ENCODE results near the gene CEP162. TPM values are rescaled to one million over a fixed set of nuclear protein-coding genes. Genes with fewer than 3 reads are reported as not detected.
"Not testable (repeated sequence)": the region's sequence is repeated elsewhere in the genome, so short reads cannot be mapped to it uniquely, and the experiment has no call there.

The CEP162 gene
- total RNA-seq, 1 donor from 2014 or later: 11.0 TPM

- Histone ChIP-seq H3K4me1 (no peaks in the 10 kb centered on the region), H3K27ac (no peak overlapping the region), H3K27me3 (no peaks in the 10 kb centered on the region), H3K9me3 (no peaks in the 10 kb centered on the region), H3K4me3 (no peak overlapping the region), H3K36me3 (no peaks in the 10 kb centered on the region)
- DNase-seq (no peak), ATAC-seq (no peak)
- TF ChIP-seq CTCF (IDR thresholded peaks at IDR 0.05): no peak
- intact Hi-C loops (cut with DNase I): no loop called here
Measured at GRCh38 chr6:84249724-84250123, 22.3 kb upstream of the CEP162 start.

- H3K27me3 ChIP-seq; H3K27ac ChIP-seq; intact Hi-C loops (cut with DNase I); H3K4me1 ChIP-seq; H3K9me3 ChIP-seq; H3K36me3 ChIP-seq; DNase-seq; H3K4me3 ChIP-seq; ATAC-seq: not testable (repeated sequence)
Measured at GRCh38 chr6:84244416-84245081, 17.1 kb upstream of the CEP162 start.

GRCh38 chr6:84243240-84243639 lies 15.8 kb upstream of the CEP162 start:
- ATAC-seq (no peak), DNase-seq (no peak)
- no peak overlapping the region for H3K4me3 ChIP-seq
- no peaks in the 10 kb centered on the region for H3K4me1 ChIP-seq
- no peak for TF ChIP-seq CTCF (IDR thresholded peaks at IDR 0.05)
- peaks cover under 1% of the 10 kb centered on the region for H3K27me3 ChIP-seq
- intact Hi-C loops (cut with DNase I): no loop called here
- H3K27ac ChIP-seq: no peak overlapping the region
- no peaks in the 10 kb centered on the region for H3K36me3 ChIP-seq
- H3K9me3 ChIP-seq: no peaks in the 10 kb centered on the region

GRCh38 chr6:84242265-84242664 lies 14.8 kb upstream of the CEP162 start:
- intact Hi-C loops (cut with DNase I): no loop called here
- Histone ChIP-seq H3K27me3 (peaks cover 4% of the 10 kb centered on the region), H3K36me3 (no peaks in the 10 kb centered on the region), H3K9me3 (no peaks in the 10 kb centered on the region), H3K4me1 (no peaks in the 10 kb centered on the region), H3K4me3 (no peak overlapping the region), H3K27ac (no peak overlapping the region)
- TF ChIP-seq CTCF (IDR thresholded peaks at IDR 0.05): no peak
- DNase-seq (no peak), ATAC-seq (no peak)

- Histone ChIP-seq H3K4me3 (peak overlapping the region; percentile 81), H3K27me3 (peaks cover 13% of the 10 kb centered on the region), H3K4me1 (peaks cover 11% of the 10 kb centered on the region), H3K9me3 (no peaks in the 10 kb centered on the region), H3K27ac (peak overlapping the region; percentile 87), H3K36me3 (no peaks in the 10 kb centered on the region)
- intact Hi-C loops (cut with DNase I): loop anchor here (10.0 kb wide), 1 partner anchor 343 kb away; no protein-coding TSS in a partner anchor
- ATAC-seq (no peak), DNase-seq (no peak)
- no peak for TF ChIP-seq CTCF (IDR thresholded peaks at IDR 0.05)
Measured at GRCh38 chr6:84228198-84228543, 728 bp upstream of the CEP162 start.

- Histone ChIP-seq H3K27me3 (peaks cover 9% of the 10 kb centered on the region), H3K4me1 (peaks cover 11% of the 10 kb centered on the region), H3K36me3 (no peaks in the 10 kb centered on the region), H3K9me3 (no peaks in the 10 kb centered on the region), H3K27ac (peak overlapping the region; percentile 87), H3K4me3 (peak overlapping the region; percentile 81)
- intact Hi-C loops (cut with DNase I): loop anchor here (10.0 kb wide), 1 partner anchor 342 kb away; no protein-coding TSS in a partner anchor
- ATAC-seq: peak; percentile 27
- DNase-seq: no peak
- TF ChIP-seq CTCF (IDR thresholded peaks at IDR 0.05): no peak
Measured at GRCh38 chr6:84227044-84227433, 404 bp downstream of the CEP162 start.
